T-helper 2 cell treated with Interferon-gamma antibody and Interleukin-4, amounts not matched to agents 100 ng/mL and 5 ng/mL, for 36 hours (primary cell): ENCODE measurements around the gene RIC1. TPM values are rescaled to one million over a fixed set of nuclear protein-coding genes. Genes with fewer than 3 reads are reported as not detected.
"Not testable (repeated sequence)": the region's sequence is repeated elsewhere in the genome, so short reads cannot be mapped to it uniquely, and the experiment has no call there.

Source experiments
- intact Hi-C: fragments of 100-400 bp; cut with micrococcal nuclease; formaldehyde crosslinking; loops from one replicate; pipeline ENCODE4 v1.15.1; 2023
- total RNA-seq: library from RNA; stranded (reverse); gene quantifications from 2 replicates; pipeline ENCODE4 v1.2.3, GENCODE V29; 2022

RIC1 gene
- total RNA-seq, 1 donor from 2014 or later, result 20.4 TPM

DNA sequence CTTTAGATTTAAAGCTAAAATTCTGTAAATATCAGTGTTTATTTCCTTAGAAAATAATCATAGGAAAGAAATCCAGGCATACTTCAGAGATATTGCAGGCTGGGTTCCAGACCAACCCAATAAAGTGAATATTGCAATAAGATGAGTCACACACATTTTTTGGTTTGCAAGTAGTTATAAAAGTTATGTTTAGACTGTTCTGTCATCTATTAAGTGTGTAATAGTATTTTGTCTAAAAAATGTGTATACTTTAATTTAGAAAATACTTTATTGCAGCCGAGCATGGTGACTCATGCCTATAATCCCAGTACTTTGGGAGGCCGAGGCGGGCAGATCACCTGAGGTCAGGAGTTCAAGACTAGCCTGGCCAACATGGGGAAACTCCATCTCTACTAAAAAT, 6.9 kb upstream of the RIC1 start:
- intact Hi-C loops, result no loop called here

DNA sequence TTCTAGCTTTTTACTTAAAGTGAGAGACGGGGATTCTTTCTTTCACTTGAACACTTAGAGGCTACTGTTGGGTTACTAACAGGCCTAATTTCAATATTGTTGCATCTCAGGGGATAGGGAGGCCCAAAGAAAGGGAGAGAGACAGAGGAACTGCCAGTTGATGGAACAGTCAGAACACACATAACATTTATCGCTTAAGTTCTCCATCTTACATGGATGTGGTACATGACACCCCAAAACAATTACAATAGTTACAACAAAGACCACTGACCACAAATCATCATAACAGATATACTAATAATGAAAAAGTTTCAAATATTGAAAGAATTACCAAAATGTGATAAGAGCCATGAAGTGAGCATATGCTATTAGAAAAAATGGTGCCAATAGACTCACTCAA, 4.3 kb upstream of the RIC1 start:
- intact Hi-C loops, result loop anchor here (5.0 kb wide), 4 partner anchors 138 to 962 kb away; partner anchors contain the start of genes CDC37L1, JAK2 and PLPP6

DNA sequence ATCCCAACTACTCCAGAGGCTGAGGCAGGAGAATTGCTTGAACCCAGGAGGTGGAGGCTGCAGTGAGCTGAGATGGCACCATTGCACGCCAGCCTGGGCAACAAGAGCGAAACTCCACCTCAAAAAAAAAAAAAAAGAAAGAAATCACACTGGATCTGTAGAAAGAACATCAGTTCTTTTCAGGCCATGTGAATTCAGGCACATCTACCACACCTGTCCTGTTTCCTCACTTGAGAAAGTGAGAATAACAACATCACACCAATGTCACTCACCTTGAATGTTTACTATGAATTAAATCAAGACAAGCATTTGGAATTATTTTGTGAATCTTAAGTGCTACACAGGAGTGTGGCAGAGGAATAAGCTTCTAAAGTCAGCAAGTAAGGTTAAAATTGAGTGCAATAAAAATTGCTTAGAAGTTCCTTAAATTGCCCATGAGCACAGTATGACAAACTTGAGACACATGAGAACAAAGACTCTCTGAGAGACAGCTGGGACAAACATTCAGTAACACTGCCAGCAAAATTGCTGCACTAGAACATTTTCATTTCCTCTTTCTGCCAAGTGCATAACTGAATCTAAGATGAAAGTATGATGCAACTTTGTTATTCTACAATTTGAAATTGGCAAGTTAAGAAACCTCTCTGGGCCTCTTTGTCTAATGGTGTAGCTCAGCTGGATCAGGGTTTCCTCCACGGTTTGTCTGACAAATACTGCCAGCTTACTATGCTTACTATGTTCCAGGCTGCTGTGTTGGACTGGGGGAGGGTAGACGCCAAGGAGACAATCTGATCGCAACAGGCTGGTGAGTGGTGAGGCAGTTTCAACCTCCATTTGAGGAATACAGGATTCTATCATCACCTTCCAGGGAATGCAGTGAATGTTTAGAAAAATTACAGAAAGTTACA, 1.9 kb upstream of the RIC1 start:
- intact Hi-C loops, result loop anchor here (1.0 to 5.0 kb wide), 5 partner anchors 9 to 965 kb away; partner anchors contain the start of genes CDC37L1, JAK2 and PLPP6

DNA sequence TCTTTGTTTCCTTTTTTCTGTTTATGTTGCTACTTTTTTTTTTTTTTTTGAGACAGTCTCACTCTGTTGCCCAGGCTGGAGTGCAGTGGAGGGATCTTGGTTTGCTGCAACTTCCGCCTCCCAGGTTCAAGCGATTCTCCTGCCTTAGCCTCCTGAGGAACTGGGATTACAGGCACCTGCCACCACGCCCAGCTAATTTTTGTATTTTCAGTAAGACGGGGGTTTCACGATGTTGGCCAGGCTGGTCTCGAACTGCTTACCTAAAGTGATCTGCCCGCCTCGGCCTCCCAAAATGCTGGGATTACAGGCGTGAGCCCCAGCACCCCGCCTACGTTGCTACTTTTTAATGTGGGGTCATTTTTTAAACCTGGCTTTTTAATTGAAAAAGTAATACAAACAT, 1.2 kb upstream of the RIC1 start:
- intact Hi-C loops, result loop anchor here (1.0 to 5.0 kb wide), 13 partner anchors 9 to 1129 kb away; partner anchors contain the start of genes CDC37L1, JAK2, KDM4C and PLGRKT

DNA sequence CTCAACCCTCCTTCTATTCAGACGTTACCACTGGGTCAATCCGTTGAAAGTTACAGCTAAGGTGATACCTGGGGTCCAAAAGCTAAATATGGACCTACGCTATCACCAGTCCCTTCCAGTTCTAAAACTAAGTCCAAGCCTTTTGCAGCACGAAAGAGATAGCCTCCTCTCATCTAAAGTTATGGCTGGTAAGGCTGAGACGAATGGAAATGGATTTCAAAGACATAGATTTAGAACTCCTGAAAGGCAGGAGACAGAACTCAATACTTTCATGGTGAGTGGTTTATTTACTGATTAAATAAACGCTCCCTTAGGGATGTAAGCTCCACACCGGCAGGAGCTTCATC, 751 bp upstream of the RIC1 start:
- intact Hi-C loops, result loop anchor here (1.0 to 5.0 kb wide), 12 partner anchors 27 to 1129 kb away; partner anchors contain the start of genes CDC37L1, JAK2, KDM4C and PLGRKT

DNA sequence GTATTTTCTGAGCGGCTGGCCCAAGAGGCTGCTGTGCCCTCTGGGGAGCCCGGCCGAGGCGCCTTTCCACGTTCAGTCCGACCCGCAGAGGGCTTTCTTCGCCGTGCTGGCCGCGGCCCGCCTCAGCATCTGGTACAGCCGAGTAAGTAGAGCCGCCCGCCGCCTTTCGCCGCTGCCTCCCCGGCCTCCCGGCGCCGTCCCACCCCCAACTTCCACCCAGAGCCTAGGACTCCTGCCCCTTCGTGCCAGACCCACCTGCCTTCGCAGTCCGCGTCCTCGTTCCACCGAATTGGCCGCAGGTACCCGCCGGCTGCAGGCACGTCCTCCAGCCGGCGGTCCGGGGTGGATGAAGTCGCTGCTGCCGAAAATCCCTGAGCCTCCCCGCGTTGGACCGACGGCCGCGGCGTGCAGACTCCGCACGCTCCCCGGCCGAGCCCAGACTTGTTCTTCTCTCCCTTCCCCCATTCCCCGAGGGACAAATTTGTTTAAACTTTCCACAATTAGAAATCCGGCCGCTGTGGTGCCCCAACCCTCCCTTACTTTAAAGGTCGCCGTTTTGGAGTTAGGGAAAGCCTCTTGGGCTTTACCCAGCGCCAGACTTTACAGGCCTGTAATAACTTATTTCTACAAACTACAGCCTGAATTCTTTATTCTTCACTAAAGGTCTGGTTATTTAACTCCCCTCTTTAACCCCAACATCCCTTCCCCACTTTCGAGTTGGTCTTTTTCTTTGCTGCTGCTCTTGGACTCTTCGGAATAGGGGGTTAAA, 589 bp downstream of the RIC1 start:
- intact Hi-C loops, result loop anchor here (2.0 to 5.0 kb wide), 10 partner anchors 29 to 1127 kb away; partner anchors contain the start of genes CDC37L1, JAK2, KDM4C and PLPP6

DNA sequence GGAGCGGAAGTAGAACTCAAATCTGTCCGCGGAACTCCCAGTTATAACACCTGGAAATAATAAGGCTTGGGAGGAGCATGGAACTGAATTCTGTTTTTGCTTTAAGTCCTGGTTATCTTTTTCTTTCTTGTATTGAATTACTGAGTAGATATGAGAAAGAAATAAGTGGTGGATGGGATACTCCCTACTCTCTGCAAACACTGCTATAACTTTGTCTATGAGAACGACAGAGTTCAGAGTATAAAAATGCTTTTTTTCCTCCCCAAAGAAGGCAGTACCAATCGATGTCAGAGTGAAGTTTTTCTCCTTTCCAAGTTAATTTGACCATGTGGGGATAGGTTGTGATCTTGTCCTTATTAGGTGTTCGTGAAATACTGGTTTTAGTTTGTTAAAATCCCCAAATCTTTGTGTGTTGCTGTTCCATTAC, 1.2 kb downstream of the RIC1 start:
- intact Hi-C loops, result loop anchor here (5.0 kb wide), 1 partner anchor 42 kb away; no protein-coding TSS in a partner anchor

DNA sequence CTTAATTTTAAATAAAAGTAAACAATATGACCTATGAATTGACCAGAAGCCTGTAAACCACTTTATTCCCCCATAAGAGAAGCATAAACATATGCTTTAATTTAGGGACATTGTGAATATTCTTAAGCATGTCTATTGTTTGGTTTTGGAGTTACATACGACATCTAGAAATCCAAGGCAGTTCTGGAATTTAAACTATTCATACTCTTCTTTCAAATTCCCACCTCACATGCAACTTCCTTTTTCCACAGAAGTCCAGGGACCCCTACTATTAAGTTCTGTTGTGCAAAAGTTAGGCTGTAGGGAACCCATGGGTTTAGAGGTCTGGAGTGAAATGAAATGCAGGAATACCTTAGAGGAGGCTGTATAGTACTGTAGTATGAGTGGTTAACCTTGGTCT, 2.1 kb downstream of the RIC1 start:
- intact Hi-C loops, result loop anchor here (5.0 kb wide), 1 partner anchor 41 kb away; no protein-coding TSS in a partner anchor

DNA sequence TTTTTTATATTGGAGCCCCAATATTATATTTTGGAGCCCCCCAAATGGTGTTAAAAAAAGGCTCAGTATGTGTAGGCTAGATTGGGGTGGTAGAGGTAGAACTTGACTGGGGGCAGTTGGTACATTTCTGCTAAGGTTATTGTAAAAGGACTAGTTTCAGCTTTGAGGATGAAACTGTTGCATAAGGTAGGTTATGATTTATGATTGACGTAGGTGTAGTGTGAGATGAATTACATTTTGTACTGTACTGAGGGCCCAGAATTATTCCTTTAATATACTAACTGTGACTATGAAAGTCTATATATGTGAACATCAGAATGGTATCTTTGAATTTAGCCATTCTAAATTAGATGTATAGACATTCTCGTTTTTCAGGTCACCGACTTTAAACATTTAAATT, 3.6 kb downstream of the RIC1 start:
- intact Hi-C loops, result loop anchor here (5.0 kb wide), 1 partner anchor 40 kb away; no protein-coding TSS in a partner anchor

DNA sequence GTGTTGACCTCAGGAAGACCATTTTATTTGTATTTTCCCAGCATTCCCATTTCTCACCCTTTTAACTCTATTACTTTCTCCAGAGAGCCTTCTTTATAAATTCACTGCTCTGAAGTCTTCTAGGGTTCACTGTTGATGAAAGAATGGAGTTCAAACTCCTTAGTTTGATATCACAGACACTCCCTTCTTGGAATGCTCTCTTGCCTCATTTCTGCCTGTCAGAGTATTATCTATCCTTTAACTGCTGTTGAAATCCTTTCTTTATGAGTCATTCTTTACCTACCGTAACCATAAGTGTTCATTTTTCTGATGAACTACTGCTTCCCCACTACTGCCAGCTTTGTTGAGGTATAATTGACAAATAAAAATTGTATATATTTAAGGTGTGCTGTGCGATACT, 4.3 kb downstream of the RIC1 start:
- intact Hi-C loops, result loop anchor here (5.0 kb wide), 1 partner anchor 39 kb away; no protein-coding TSS in a partner anchor

DNA sequence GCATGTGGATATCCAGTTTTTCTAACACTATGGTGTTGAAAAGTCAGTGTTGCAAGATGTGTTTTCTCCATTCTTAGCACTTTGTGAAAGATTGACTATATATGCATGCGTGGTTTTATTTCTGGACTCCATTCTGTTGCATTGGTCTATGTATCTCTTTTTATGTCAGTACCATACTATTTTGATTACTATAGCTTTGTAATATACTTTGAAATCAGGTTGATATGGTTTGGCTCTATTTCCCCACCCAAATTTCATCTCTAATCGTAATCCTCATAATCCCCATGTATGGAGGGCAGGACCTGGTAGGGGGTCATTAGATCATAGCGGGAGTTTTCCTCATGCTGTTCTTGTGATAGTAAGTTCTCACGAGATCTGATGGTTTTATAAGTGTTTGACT, 6.5 kb downstream of the RIC1 start:
- intact Hi-C loops, result no loop called here

DNA sequence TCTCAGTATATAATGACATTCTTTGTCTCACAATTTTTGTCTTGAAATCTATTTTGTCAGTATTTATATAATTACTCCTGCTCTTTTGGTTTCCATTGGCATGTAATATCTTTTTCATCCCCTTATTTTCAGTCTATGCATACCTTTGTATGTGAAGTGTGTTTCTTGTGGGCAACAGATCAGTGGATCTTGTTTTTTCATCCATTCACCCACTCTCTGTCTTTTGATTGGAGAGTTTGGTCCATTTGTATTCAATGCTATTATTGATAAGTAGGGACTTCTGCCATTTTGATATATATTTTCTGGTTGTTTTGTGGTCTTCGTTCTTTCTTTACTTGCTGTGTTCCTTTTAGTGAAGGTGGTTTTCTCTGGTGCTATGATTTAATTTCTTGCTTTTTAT, 10.9 kb downstream of the RIC1 start:
- intact Hi-C loops, result no loop called here

DNA sequence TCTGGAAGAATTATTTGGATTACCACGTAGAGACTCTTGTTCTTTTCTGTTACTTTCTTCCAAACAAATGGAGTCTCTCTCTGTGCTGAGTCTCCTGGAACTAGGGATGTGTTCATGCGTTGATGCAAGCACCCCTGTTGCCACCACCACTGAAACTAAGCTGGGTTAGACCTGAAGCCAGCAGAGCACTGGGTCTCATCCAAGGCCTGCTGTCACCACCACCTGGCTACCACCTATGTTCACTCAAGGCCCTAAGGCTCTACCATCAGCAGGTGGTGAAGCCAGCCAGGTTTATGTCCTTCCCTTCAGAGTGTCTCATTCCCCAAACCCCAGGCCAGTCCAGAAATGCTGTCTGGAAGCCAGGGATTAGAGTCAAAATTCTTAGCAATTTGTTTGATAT, 13.3 kb downstream of the RIC1 start:
- intact Hi-C loops, result no loop called here

DNA sequence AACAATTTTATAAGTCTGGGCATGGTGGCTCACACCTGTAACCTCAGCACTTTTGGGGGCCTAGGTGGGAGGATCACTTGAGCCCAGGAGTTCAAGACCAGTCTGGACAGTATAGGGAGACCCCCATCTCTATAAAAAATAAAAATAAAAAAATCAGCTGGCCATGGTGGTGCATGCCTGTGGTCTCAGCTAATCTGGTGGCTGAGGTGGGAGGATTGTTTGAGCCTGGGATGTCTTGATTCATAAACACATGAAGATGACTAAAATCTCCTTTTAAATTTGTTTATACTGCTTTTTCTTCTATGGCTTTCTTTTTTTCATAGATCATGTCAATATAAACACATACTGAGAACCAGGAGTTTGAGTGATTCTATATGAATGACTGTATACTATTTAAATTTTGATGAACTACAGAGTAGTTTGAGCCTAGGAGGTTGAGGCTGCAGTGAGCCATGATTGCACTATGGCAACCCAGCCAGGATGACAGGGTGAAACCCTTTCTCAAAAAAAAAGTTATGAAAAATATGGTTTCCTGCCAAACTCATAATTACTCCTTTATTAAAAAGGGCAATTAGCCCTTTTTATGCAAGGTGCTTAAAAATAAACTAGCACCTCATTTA, 14.2 kb downstream of the RIC1 start:
- intact Hi-C loops, result no loop called here

DNA sequence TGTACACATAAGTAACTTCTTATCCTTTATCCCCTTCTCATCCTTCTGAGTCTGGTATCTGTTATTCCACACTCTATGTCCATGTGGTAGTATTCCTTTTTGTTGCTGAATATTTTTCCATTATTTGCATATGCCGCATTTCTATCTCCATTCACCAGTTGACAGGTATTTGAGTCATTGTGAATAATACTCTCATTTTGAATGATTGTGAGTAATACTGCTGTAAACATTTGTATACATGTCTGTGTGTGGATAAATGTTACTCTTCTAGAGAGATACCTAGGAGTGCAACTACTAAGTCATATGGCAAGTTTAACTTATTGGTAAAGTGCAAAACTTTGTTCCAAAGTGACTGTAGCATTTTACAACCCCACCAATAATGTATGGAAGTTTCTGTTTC, 15.6 kb downstream of the RIC1 start:
- intact Hi-C loops, result no loop called here

DNA sequence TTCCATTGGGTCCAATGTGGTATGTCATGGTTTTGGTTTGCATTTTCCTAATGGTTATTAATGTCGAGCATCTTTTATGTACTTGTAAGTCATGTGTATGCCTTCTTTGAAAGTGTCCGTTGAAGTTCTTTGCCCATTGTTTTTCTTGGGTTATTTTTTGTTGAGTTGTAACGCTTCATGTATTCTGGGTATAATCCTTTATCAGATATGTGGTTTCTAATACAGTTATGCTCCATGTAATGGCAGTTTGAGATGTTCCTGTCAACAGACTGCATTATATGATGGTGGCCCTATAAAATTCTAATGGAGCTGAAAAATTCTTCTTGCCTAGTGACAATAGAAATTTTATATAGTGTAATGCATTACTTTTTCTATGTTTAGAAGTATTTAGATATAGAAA, 17.2 kb downstream of the RIC1 start:
- intact Hi-C loops, result no loop called here

DNA sequence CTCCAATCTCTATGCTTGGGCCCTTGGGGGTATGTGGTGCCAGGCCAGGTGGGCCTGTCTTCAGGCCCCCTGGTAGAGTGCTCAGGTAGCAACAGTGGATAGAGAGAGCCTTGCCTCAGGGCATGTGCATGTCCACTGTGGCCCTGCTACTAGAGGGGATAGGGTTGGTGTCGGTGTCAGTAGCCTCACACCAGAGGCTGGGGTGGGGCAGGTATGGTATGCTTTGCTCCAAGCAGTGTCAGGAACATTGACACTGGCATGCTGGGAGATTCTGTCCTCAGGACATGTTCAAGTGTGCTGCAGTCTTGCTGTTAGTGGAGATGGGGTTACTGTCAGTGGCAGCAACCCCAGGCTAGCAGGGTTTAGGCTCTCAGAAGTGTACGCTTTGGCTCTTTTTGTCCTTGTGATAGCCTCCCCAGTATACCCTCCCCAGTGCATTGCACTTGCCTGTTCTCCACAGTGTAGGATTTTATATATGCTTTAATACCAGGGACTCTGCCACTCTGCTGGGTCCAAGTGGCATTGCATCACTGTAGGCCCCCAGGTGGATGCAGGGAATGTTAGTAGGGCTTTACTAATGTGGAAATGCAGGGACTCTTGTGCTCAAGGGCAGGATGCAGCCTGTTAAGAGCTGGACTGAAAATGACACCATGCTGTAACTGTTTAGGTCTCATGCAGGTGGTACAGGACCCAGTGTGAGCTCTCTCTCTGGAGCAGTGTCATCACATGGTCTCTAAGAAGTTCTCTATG, 21.6 kb downstream of the RIC1 start:
- intact Hi-C loops, result no loop called here

DNA sequence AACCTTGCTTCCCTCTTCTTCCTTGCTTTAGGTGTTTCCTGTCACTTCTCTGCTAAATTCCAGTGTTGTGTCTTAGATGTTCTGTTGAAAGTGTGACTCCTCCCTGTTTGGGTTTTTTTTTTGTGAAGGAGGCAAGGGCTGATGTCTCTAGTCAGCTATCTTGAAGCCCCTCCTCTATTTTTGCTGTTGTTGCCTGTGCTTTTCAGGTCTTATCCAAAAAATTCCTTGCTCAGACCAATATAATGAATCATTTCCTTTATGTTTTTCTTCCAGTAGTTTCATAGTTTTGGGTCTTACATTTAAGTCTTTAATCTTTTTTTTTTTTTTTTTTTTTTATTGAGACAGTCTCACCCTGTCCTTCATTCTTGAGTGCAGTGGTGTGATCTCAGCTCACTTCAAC, 22.3 kb downstream of the RIC1 start:
- intact Hi-C loops, result no loop called here

DNA sequence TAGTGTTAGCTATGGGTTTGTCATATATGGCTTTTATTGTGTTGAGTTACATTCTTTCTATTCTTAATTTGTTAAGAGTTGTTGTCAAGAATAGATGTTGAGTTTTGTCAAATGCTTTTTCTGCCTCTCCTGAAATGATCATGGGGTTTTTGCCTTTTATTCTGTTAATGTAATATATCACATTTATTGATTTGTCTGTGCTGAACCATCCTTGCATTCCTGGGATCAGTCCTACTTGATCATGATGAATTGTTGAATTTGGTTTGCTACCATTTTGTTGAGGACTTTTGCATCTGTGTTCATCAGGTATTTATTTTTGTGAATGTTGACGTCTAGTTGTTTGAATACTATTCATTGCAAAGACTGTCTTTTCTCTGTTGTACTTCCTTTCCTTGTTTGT, 23.9 kb downstream of the RIC1 start:
- intact Hi-C loops, result no loop called here

DNA sequence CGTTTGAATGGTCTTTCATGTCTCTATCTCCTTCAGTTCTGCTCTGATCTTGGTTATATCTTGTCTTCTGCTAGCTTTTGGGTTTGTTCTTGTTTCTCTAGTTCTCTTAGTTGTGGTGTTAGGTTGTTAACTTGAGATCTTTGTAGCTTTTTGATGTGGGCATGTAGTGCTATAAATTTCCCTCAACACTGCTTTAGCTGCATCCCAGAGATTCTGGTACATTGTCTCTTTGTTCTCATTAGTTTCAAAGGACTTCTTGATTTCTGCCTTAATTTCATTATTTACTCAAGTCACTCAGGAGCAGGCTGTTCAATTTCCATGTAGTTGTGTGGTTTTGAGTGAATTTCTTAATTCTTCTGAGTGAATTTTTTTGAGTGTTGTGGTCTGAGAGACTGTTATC, 33.9 kb downstream of the RIC1 start:
- intact Hi-C loops, result not testable (repeated sequence)

DNA sequence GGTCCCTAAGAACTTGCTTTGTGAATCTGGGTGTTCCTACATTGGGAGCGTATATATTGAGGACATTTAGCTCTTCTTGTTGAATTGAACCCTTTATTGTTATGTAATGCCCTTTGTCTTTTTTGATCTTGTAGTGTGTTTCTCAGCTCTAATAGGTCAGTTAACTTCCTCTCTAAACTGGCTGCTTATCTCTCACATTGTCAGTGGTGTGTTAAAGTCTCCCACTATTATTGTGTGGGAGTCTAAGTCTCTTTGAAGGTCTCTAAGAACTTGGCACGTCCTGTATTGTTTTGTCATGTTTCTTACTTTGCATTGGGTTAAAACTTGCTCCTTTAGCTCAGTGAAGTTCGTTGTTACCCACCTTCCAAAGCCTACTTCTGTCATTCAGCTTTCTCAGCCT, 36.2 kb downstream of the RIC1 start:
- intact Hi-C loops, result no loop called here
